ENCODE data around the gene AMH. TPM values are rescaled to one million over a fixed set of nuclear protein-coding genes. Genes with fewer than 3 reads are reported as not detected.

Gene AMH
- total and polyA plus RNA-seq, 2 experiments from 2014 or later: 1.9 to 6.8 TPM

DNA sequence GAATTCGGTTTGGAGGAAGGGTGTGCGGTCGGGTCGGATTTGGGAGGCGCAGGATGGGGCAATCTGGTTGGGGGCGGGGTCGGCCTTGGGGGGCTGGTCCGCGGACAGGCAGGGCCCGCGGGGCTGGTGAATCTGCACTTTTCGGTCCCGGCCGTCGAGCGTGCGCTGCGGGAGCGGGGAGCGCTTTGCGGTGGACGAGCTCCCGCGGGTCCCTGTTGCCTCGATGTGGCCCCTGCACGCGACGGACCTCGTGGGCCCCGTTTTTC lies 21.0 kb downstream of the AMH start:
- Histone ChIP-seq H3K79me2 (replicated peaks; ENCODE audit: insufficient read depth) (peaks cover 47% of the 10 kb centered on the region), H3K4me3 (peak overlapping the region; percentile 98), H3K4me1 (ENCODE audit: insufficient read depth) (peaks cover 18% of the 10 kb centered on the region), H3F3A (replicated peaks; ENCODE audit: low read depth) (peaks cover 35% of the 10 kb centered on the region), H2AFZ (no peak overlapping the region), H3K27ac (ENCODE audit: low read depth) (peak overlapping the region; percentile 55; the same call in 1 of the 2 replicates), H3K36me3 (ENCODE audit: insufficient read depth) (peaks cover 4% of the 10 kb centered on the region; the same call in 1 of the 2 replicates), H3K4me2 (peak overlapping the region; percentile 89), H3K9me2 (ENCODE audit: insufficient read depth) (no peaks in the 10 kb centered on the region), H3K27me3 (ENCODE audit: insufficient read depth) (no peaks in the 10 kb centered on the region), H4K20me1 (replicated peaks; ENCODE audit: insufficient read depth) (peaks cover 27% of the 10 kb centered on the region)
- TF ChIP-seq, protein P1, sequence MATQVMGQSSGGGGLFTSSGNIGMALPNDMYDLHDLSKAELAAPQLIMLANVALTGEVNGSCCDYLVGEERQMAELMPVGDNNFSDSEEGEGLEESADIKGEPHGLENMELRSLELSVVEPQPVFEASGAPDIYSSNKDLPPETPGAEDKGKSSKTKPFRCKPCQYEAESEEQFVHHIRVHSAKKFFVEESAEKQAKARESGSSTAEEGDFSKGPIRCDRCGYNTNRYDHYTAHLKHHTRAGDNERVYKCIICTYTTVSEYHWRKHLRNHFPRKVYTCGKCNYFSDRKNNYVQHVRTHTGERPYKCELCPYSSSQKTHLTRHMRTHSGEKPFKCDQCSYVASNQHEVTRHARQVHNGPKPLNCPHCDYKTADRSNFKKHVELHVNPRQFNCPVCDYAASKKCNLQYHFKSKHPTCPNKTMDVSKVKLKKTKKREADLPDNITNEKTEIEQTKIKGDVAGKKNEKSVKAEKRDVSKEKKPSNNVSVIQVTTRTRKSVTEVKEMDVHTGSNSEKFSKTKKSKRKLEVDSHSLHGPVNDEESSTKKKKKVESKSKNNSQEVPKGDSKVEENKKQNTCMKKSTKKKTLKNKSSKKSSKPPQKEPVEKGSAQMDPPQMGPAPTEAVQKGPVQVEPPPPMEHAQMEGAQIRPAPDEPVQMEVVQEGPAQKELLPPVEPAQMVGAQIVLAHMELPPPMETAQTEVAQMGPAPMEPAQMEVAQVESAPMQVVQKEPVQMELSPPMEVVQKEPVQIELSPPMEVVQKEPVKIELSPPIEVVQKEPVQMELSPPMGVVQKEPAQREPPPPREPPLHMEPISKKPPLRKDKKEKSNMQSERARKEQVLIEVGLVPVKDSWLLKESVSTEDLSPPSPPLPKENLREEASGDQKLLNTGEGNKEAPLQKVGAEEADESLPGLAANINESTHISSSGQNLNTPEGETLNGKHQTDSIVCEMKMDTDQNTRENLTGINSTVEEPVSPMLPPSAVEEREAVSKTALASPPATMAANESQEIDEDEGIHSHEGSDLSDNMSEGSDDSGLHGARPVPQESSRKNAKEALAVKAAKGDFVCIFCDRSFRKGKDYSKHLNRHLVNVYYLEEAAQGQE (IDR thresholded peaks at IDR 0.05; ENCODE audit: unreplicated experiment): no peak
- TF ChIP-seq, protein P2, sequence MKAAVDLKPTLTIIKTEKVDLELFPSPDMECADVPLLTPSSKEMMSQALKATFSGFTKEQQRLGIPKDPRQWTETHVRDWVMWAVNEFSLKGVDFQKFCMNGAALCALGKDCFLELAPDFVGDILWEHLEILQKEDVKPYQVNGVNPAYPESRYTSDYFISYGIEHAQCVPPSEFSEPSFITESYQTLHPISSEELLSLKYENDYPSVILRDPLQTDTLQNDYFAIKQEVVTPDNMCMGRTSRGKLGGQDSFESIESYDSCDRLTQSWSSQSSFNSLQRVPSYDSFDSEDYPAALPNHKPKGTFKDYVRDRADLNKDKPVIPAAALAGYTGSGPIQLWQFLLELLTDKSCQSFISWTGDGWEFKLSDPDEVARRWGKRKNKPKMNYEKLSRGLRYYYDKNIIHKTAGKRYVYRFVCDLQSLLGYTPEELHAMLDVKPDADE (IDR thresholded peaks at IDR 0.05): no peak
- TF ChIP-seq EZH2phosphoT487 (IDR thresholded peaks at IDR 0.05; ENCODE audit: unreplicated experiment): no peak
- no peak for TF ChIP-seq STAT1 (IDR thresholded peaks at IDR 0.05; ENCODE audit: unreplicated experiment)
- TF ChIP-seq CREB1 (CRISPR knock-in tag; IDR thresholded peaks at IDR 0.05; ENCODE audit: low read depth): no peak
- TF ChIP-seq POLR2AphosphoS5 (IDR thresholded peaks at IDR 0.05; ENCODE audit: low read depth): no peak
- TF ChIP-seq JUNB (IDR thresholded peaks at IDR 0.05; ENCODE audit: unreplicated experiment): no peak
- ATAC-seq (no peak; the same call in 1 of the 3 replicates), DNase-seq (ENCODE audit: low spot score) (no peak)
- Mint-ChIP-seq H3K27ac (peak overlapping the region; percentile 97), H3K36me3 (ENCODE audit: low read depth) (peaks cover 36% of the 10 kb centered on the region), H3K9me3 (peaks cover 7% of the 10 kb centered on the region; the same call in 2 of the 3 replicates), H3K27me3 (ENCODE audit: insufficient read depth, low read depth, poor library complexity) (peaks cover 27% of the 10 kb centered on the region), H3K4me3 (peak overlapping the region; percentile 93), H3K4me1 (peaks cover 23% of the 10 kb centered on the region)

- Histone ChIP-seq H3K79me2 (replicated peaks; ENCODE audit: insufficient read depth) (peaks cover 47% of the 10 kb centered on the region), H3K27me3 (ENCODE audit: insufficient read depth) (no peaks in the 10 kb centered on the region), H3K4me3 (peak overlapping the region; percentile 98), H3K27ac (ENCODE audit: low read depth) (peak overlapping the region; percentile 85), H3K36me3 (ENCODE audit: insufficient read depth) (peaks cover 4% of the 10 kb centered on the region; the same call in 1 of the 2 replicates), H2AFZ (no peak overlapping the region), H3K9me2 (ENCODE audit: insufficient read depth) (no peaks in the 10 kb centered on the region), H4K20me1 (replicated peaks; ENCODE audit: insufficient read depth) (peaks cover 27% of the 10 kb centered on the region), H3K4me2 (peak overlapping the region; percentile 89), H3K4me1 (ENCODE audit: insufficient read depth) (peaks cover 18% of the 10 kb centered on the region), H3F3A (replicated peaks; ENCODE audit: low read depth) (peaks cover 38% of the 10 kb centered on the region)
- DNase-seq (ENCODE audit: low spot score) (peak; percentile 56), ATAC-seq (peak; percentile 3; the same call in 2 of the 3 replicates)
- Mint-ChIP-seq H3K4me3 (peak overlapping the region; percentile 93), H3K27me3 (ENCODE audit: insufficient read depth, low read depth, poor library complexity) (peaks cover 30% of the 10 kb centered on the region), H3K36me3 (ENCODE audit: low read depth) (peaks cover 37% of the 10 kb centered on the region), H3K27ac (peak overlapping the region; percentile 75; the same call in 1 of the 2 replicates), H3K9me3 (peaks cover 7% of the 10 kb centered on the region; the same call in 2 of the 3 replicates), H3K4me1 (peaks cover 25% of the 10 kb centered on the region)
- TF ChIP-seq, protein P3, sequence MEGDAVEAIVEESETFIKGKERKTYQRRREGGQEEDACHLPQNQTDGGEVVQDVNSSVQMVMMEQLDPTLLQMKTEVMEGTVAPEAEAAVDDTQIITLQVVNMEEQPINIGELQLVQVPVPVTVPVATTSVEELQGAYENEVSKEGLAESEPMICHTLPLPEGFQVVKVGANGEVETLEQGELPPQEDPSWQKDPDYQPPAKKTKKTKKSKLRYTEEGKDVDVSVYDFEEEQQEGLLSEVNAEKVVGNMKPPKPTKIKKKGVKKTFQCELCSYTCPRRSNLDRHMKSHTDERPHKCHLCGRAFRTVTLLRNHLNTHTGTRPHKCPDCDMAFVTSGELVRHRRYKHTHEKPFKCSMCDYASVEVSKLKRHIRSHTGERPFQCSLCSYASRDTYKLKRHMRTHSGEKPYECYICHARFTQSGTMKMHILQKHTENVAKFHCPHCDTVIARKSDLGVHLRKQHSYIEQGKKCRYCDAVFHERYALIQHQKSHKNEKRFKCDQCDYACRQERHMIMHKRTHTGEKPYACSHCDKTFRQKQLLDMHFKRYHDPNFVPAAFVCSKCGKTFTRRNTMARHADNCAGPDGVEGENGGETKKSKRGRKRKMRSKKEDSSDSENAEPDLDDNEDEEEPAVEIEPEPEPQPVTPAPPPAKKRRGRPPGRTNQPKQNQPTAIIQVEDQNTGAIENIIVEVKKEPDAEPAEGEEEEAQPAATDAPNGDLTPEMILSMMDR (conservative IDR thresholded peaks at IDR 0.05; ENCODE audit: low read depth in 2 of 2): no peak
- no peak for TF ChIP-seq STAT1 (IDR thresholded peaks at IDR 0.05; ENCODE audit: unreplicated experiment)
These were observed 21.5 kb downstream of the AMH start for GRCh38 chr19:2270423-2271233.

Measured in GM23338 (cell line).